ENCODE results near the gene TMUB1. TPM values are rescaled to one million over a fixed set of nuclear protein-coding genes. Genes with fewer than 3 reads are reported as not detected.

TMUB1 gene
- total and polyA plus RNA-seq, 4 experiments from 2014 or later: 42.6 to 66.7 (median 48.8) TPM

- peaks cover 12% of the 10 kb centered on the region for H3K36me3 ChIP-seq (ENCODE audit: insufficient read depth, low read length)
- Mint-ChIP-seq H3K4me3 (peak overlapping the region; percentile 83 to 90 (median 88)), H3K9me3 (no peaks in the 10 kb centered on the region), H3K27ac (peak overlapping the region; percentile 48 to 93 (median 83)), H3K4me1 (peaks cover 14 to 45% (median 25%) of the 10 kb centered on the region in 4 donors), H3K27me3 (no peaks in the 10 kb centered on the region), H3K36me3 (peaks cover 0 to 23% of the 10 kb centered on the region in 2 donors)
- H3K4me1 ChIP-seq (ENCODE audit: insufficient read depth, low read length): peaks cover 46% of the 10 kb centered on the region
- H3K9me3 ChIP-seq (ENCODE audit: control insufficient read depth in 1 of 2, low read length in 2 of 2): no peaks in the 10 kb centered on the region
- peak overlapping the region; percentile 90 for H3K27ac ChIP-seq (ENCODE audit: low read depth, low read length)
- DNase-seq: no peak
- no peaks in the 10 kb centered on the region for H3K27me3 ChIP-seq (ENCODE audit: insufficient read depth, low read length)
- POLR2A ChIA-PET (ENCODE audit: partially characterized antibody): interaction anchor here (0.6 to 1.6 kb wide), 2 partner anchors 9 to 21 kb away, joined by 3 to 5 read pairs; no protein-coding TSS in a partner anchor
- peak overlapping the region; percentile 91 to 93 for H3K4me3 ChIP-seq (ENCODE audit: low read length in 2 of 2)
- intact Hi-C loops (cut with micrococcal nuclease): no loop called here
- CTCF ChIA-PET (ENCODE audit: partially characterized antibody): no interaction called here
Observed at GRCh38 chr7:151079199-151079910, 3.9 kb downstream of the TMUB1 start.

DNA sequence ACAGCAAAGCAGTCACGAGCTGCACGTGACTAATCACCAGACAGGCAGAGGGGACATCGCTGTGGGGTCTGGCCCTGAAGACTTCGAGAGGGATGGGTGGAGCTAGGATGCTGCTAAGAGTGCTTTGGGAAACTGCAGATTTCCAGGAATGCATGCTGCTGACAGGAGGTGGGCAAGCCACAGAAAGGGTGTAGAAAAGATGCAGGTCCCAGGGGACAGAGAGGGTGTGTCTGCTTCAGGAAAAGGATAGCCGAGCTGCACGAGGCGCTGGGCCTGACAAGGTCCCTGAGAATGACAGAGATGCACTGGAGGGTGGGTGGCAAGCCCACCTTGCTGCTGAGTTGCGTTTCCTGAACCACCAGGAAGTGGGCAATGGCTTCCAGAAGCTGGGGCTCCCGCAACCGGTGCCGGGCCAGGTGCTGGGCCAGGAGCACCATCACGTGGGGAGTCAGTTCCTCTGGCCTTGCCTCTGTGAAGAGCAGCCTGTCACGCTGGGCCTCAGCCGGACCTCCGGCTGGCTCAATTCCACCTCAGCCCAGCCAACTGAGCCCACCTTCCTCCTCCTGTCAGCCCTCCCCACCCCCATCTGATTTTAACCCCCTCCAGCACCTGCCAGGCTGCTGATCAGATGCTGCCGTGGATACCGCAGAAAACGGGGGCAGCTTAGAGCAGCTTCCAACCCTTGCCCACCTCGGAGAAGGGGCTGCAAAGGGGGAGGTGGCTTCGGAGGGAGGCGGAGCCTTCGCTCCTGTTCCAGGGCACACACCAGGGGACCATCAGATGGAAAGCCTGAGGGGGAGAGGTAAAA, 4.9 kb downstream of the TMUB1 start:
- H3K27ac ChIP-seq (ENCODE audit: low read depth, low read length): no peak overlapping the region
- no peaks in the 10 kb centered on the region for H3K27me3 ChIP-seq (ENCODE audit: insufficient read depth, low read length)
- H3K9me3 Mint-ChIP-seq: no peaks in the 10 kb centered on the region
- ChIA-PET CTCF (ENCODE audit: partially characterized antibody) (no interaction called here), POLR2A (ENCODE audit: partially characterized antibody) (interaction anchor here (1.3 to 1.6 kb wide), 2 partner anchors 10 to 20 kb away, joined by 3 to 5 read pairs; no protein-coding TSS in a partner anchor)
- DNase-seq: peak in 1 of 5 donors; percentile 24
- no peaks in the 10 kb centered on the region for H3K9me3 ChIP-seq (ENCODE audit: control insufficient read depth in 1 of 2, low read length in 2 of 2)
- H3K4me3 ChIP-seq (ENCODE audit: low read length in 2 of 2): no peak overlapping the region
- H3K27me3 Mint-ChIP-seq: no peaks in the 10 kb centered on the region
- intact Hi-C loops (cut with micrococcal nuclease): no loop called here
- peaks cover 12% of the 10 kb centered on the region for H3K36me3 ChIP-seq (ENCODE audit: insufficient read depth, low read length)
- peaks cover 14 to 39% (median 20%) of the 10 kb centered on the region in 4 donors for H3K4me1 Mint-ChIP-seq
- H3K4me3 Mint-ChIP-seq: peak overlapping the region; percentile 60 to 89 (median 83)
- peak overlapping the region; percentile 14 to 87 (median 77) for H3K27ac Mint-ChIP-seq
- peaks cover 0 to 23% of the 10 kb centered on the region in 2 donors for H3K36me3 Mint-ChIP-seq
- peaks cover 40% of the 10 kb centered on the region for H3K4me1 ChIP-seq (ENCODE audit: insufficient read depth, low read length)

- H3K27ac ChIP-seq (ENCODE audit: low read depth, low read length): no peak overlapping the region
- peaks cover 13 to 36% (median 17%) of the 10 kb centered on the region in 4 donors for H3K4me1 Mint-ChIP-seq
- H3K27ac Mint-ChIP-seq: peak overlapping the region in 6 of 7 donors; percentile 48 to 87 (median 80)
- peak in 1 of 5 donors; percentile 2 for DNase-seq
- H3K36me3 ChIP-seq (ENCODE audit: insufficient read depth, low read length): peaks cover 12% of the 10 kb centered on the region
- no peaks in the 10 kb centered on the region for H3K9me3 ChIP-seq (ENCODE audit: control insufficient read depth in 1 of 2, low read length in 2 of 2)
- H3K27me3 ChIP-seq (ENCODE audit: insufficient read depth, low read length): no peaks in the 10 kb centered on the region
- H3K9me3 Mint-ChIP-seq: no peaks in the 10 kb centered on the region
- peaks cover 38% of the 10 kb centered on the region for H3K4me1 ChIP-seq (ENCODE audit: insufficient read depth, low read length)
- no peak overlapping the region for H3K4me3 ChIP-seq (ENCODE audit: low read length in 2 of 2)
- peaks cover 0 to 19% of the 10 kb centered on the region in 2 donors for H3K36me3 Mint-ChIP-seq
- intact Hi-C loops (cut with micrococcal nuclease): no loop called here
- CTCF ChIA-PET (ENCODE audit: partially characterized antibody): no interaction called here
- H3K4me3 Mint-ChIP-seq: peak overlapping the region in 6 of 8 donors; percentile 53 to 81 (median 63)
- POLR2A ChIA-PET (ENCODE audit: partially characterized antibody): interaction anchor here (1.3 to 2.9 kb wide), 5 partner anchors 11 to 63 kb away, joined by 3 to 14 read pairs (median 4); partner anchors contain the start of gene SLC4A2
- no peaks in the 10 kb centered on the region for H3K27me3 Mint-ChIP-seq
Observed at GRCh38 chr7:151077705-151078232, 5.5 kb downstream of the TMUB1 start.

- H3K36me3 Mint-ChIP-seq: peaks cover 0 to 19% of the 10 kb centered on the region in 2 donors
- H3K9me3 Mint-ChIP-seq: no peaks in the 10 kb centered on the region
- no peak overlapping the region for H3K4me3 Mint-ChIP-seq
- Histone ChIP-seq H3K4me1 (ENCODE audit: insufficient read depth, low read length) (peaks cover 31% of the 10 kb centered on the region), H3K27ac (ENCODE audit: low read depth, low read length) (no peak overlapping the region), H3K36me3 (ENCODE audit: insufficient read depth, low read length) (peaks cover 13% of the 10 kb centered on the region), H3K9me3 (ENCODE audit: control insufficient read depth in 1 of 2, low read length in 2 of 2) (no peaks in the 10 kb centered on the region), H3K4me3 (ENCODE audit: low read length in 2 of 2) (no peak overlapping the region), H3K27me3 (ENCODE audit: insufficient read depth, low read length) (no peaks in the 10 kb centered on the region)
- ChIA-PET CTCF (ENCODE audit: partially characterized antibody) (no interaction called here), POLR2A (ENCODE audit: partially characterized antibody) (interaction anchor here (0.5 to 2.9 kb wide), 9 partner anchors 8 to 261 kb away, joined by 3 to 14 read pairs (median 3); partner anchors contain the start of gene SLC4A2)
- H3K27me3 Mint-ChIP-seq: no peaks in the 10 kb centered on the region
- DNase-seq: peak in 1 of 5 donors; percentile 44
- intact Hi-C loops (cut with micrococcal nuclease): no loop called here
- H3K27ac Mint-ChIP-seq: peak overlapping the region in 1 of 7 donors; percentile 41
- H3K4me1 Mint-ChIP-seq: peaks cover 10 to 29% (median 14%) of the 10 kb centered on the region in 4 donors
Observed at GRCh38 chr7:151076863-151077704, 6.2 kb downstream of the TMUB1 start.

GRCh38 chr7:151075978-151076426, 7.3 kb downstream of the TMUB1 start:
- Mint-ChIP-seq H3K27ac (peak overlapping the region in 2 of 7 donors; percentile 42 to 73), H3K9me3 (no peaks in the 10 kb centered on the region), H3K4me1 (peaks cover 8 to 22% (median 13%) of the 10 kb centered on the region in 4 donors), H3K27me3 (no peaks in the 10 kb centered on the region), H3K36me3 (peaks cover 0 to 24% of the 10 kb centered on the region in 2 donors), H3K4me3 (no peak overlapping the region)
- peaks cover 21% of the 10 kb centered on the region for H3K4me1 ChIP-seq (ENCODE audit: insufficient read depth, low read length)
- ChIA-PET CTCF (ENCODE audit: partially characterized antibody) (no interaction called here), POLR2A (ENCODE audit: partially characterized antibody) (interaction anchor here (1.0 to 2.9 kb wide), 7 partner anchors 9 to 65 kb away, joined by 3 to 14 read pairs (median 3); partner anchors contain the start of gene SLC4A2)
- no peaks in the 10 kb centered on the region for H3K9me3 ChIP-seq (ENCODE audit: control insufficient read depth in 1 of 2, low read length in 2 of 2)
- no peak overlapping the region for H3K4me3 ChIP-seq (ENCODE audit: low read length in 2 of 2)
- peaks cover 19% of the 10 kb centered on the region for H3K36me3 ChIP-seq (ENCODE audit: insufficient read depth, low read length)
- H3K27me3 ChIP-seq (ENCODE audit: insufficient read depth, low read length): no peaks in the 10 kb centered on the region
- intact Hi-C loops (cut with micrococcal nuclease): no loop called here
- no peak overlapping the region for H3K27ac ChIP-seq (ENCODE audit: low read depth, low read length)
- no peak for DNase-seq

GRCh38 chr7:151075662-151075971, 7.7 kb downstream of the TMUB1 start:
- peak in 1 of 5 donors; percentile 12 for DNase-seq
- H3K27ac Mint-ChIP-seq: no peak overlapping the region
- H3K4me3 Mint-ChIP-seq: no peak overlapping the region
- H3K9me3 Mint-ChIP-seq: no peaks in the 10 kb centered on the region
- no peak overlapping the region for H3K27ac ChIP-seq (ENCODE audit: low read depth, low read length)
- ChIA-PET POLR2A (ENCODE audit: partially characterized antibody) (interaction anchor here (1.0 to 2.9 kb wide), 4 partner anchors 9 to 64 kb away, joined by 3 to 14 read pairs (median 4); partner anchors contain the start of gene SLC4A2), CTCF (ENCODE audit: partially characterized antibody) (no interaction called here)
- no peaks in the 10 kb centered on the region for H3K27me3 ChIP-seq (ENCODE audit: insufficient read depth, low read length)
- peaks cover 8 to 22% (median 13%) of the 10 kb centered on the region in 4 donors for H3K4me1 Mint-ChIP-seq
- H3K9me3 ChIP-seq (ENCODE audit: control insufficient read depth in 1 of 2, low read length in 2 of 2): no peaks in the 10 kb centered on the region
- no peaks in the 10 kb centered on the region for H3K27me3 Mint-ChIP-seq
- H3K36me3 ChIP-seq (ENCODE audit: insufficient read depth, low read length): peaks cover 19% of the 10 kb centered on the region
- H3K4me1 ChIP-seq (ENCODE audit: insufficient read depth, low read length): peaks cover 18% of the 10 kb centered on the region
- no peak overlapping the region for H3K4me3 ChIP-seq (ENCODE audit: low read length in 2 of 2)
- H3K36me3 Mint-ChIP-seq: peaks cover 0 to 25% of the 10 kb centered on the region in 2 donors
- intact Hi-C loops (cut with micrococcal nuclease): no loop called here

Data from CD4-positive, alpha-beta memory T cell (primary cell).